ENCODE data around the gene DOK7. TPM values are rescaled to one million over a fixed set of nuclear protein-coding genes. Genes with fewer than 3 reads are reported as not detected.

The DOK7 gene
- total RNA-seq, 1 experiment from 2014 or later: not detected

GRCh38 chr4:3487861-3488260 lies 24.8 kb downstream of the DOK7 start:
- DNase-seq (ENCODE audit: low read depth): no peak

DNA sequence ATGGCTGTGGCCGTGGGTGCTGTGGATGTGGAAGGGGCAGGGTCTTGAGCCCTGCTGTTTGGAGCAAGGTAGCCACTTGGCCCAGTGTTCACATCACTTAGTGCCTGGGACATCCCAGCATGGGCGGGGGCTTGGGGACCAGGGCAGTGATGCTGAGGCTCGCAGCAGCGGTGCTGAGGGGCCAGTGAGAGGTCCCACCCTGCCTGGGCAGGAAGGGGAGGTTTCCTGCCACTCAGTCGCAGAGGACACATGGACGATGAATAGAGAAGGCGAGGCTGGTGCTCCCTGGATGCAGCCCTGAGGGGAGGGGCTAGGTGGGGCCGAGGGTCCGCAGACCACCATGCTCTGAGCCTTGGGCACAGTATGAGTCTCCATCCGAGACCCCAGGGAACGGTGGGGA lies 25.7 kb downstream of the DOK7 start:
- no peak for DNase-seq (ENCODE audit: low read depth)

- peak; percentile 13 for DNase-seq (ENCODE audit: low read depth)
These were observed 26.4 kb downstream of the DOK7 start for GRCh38 chr4:3489451-3489962.

- peak; percentile 14 for DNase-seq (ENCODE audit: low read depth)
These were observed 28.7 kb downstream of the DOK7 start for GRCh38 chr4:3491681-3492405.

GRCh38 chr4:3492741-3493719 lies 29.9 kb downstream of the DOK7 start:
- DNase-seq (ENCODE audit: low read depth): no peak

DNA sequence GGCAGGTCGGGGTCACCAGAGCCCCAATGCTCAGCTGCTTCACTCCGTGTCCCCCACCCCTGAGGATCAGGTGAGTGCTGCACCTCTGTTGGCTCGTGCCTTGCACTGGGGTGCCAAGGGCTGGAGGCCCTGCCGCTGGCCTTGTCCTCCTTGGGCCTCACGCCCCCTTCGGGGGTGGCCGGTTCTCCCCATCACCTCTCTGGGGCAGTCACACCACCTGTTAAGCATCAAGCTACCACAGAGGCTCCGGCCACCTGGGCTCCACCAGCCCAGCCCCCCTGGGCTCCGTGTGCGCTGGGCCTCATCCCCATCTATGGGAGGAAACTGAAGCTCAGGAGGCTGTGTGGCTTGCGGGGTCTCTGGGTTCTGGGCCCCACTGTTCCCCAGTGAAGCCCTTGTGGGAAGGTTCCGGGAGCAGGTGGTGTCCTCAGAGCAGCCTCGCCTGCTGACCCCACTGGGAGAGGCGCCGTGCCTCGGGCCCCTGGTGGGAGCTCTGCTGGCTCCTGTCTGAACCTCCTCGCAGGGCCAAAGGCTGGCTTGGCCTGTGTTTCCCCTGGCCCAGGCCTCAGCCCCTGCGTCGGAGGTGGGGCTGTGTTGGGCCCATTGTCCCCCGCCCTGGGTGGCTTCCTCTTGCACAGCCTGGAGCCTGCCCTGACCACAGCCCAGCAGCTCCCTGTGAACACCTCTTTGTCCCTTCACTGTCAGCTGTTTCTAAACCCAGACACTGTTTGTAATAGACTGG lies 30.8 kb downstream of the DOK7 start:
- no peak for DNase-seq (ENCODE audit: low read depth)

- DNase-seq (ENCODE audit: low read depth): no peak
These were observed 31.4 kb downstream of the DOK7 start for GRCh38 chr4:3494462-3494871.

GRCh38 chr4:3495204-3495975 lies 32.3 kb downstream of the DOK7 start:
- no peak for DNase-seq (ENCODE audit: low read depth)

DNA sequence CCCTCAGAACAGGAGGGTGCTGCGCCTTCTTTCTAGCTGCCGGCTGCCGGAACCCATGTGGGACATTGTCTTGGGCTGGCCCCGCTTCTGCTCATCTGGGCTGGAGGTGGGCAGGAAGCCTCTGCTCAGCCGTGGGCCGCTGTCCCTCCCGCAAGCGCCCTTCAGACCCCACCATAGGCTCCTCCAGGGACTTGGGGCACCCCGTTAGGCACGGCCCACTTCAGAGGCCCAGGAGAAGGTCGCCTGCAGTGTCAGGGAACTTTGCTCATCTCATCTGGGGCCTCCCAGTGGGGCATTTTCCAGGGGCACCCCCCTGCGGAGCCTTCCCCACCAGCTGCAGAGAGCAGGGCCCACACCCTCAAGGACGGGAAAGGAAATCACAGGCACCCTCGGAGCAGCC lies 32.9 kb downstream of the DOK7 start:
- DNase-seq (ENCODE audit: low read depth): no peak

GRCh38 chr4:3497095-3497494 lies 34.0 kb downstream of the DOK7 start:
- no peak for DNase-seq (ENCODE audit: low read depth)

DNA sequence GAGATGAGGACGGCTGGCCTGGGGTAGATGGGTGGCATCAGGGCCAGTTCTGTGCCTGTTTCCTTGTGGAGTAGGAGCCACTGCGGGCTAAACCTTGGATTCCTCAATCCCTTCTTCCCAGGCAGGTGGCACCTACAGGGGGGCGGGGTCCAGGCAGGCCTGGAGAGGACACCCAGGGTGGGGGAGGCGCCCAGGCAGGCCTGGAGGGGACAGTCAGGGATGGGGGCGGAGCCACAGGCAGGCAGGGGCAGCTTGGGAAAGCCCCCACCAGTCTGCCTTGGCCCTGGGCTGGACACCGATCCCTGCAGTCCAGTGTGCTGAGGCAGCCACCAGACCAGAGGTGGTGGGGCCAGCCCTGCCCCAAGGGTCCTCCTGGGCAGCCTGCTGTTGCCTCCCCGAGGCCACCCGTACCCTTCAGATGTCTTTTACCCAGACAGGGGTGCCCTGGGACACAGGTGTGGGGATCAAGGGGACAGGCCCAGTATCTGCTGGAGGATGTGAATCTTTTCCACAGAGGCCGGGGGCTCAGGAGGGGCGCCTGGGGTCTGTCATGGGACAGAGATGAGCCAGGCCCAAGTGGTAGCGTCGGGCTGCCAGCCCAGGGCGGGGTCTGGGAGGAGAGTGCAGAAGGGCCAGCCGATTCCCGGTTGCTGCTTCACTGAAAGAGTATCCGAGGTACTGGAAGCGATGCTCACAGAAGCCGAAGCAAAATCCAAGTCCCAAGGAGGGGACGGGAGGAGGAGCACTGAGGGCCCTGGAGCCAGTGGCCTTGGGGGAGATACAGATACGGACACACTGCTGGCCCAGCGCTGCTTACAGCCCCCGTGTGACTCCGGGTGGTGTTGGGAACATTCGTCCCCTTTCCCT lies 34.6 kb downstream of the DOK7 start:
- DNase-seq (ENCODE audit: low read depth): no peak

- DNase-seq (ENCODE audit: low read depth): no peak
These were observed 35.3 kb downstream of the DOK7 start for GRCh38 chr4:3498407-3498806.

GRCh38 chr4:3498901-3499510 lies 35.9 kb downstream of the DOK7 start:
- DNase-seq (ENCODE audit: low read depth): no peak

DNA sequence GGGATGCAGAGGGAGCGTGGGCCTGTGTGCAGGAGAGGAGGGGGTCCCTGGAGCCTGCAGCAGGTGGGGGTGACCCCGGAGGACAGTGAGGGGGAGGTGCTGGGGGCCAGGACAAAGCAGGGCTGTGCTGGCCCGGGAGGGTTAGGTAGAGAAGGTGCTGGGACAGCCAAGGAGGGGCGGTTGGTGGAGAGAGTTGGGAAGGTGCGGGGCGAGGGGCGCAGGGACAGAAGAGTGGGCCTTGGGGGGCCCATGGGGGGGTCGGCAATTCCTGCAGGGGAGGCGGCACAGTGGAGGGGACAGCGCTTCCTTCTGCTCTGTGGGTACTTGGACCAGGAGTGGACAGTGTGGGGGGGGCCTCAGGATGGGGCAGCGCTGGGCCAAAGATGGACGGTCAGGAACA lies 36.6 kb downstream of the DOK7 start:
- DNase-seq (ENCODE audit: low read depth): no peak

- DNase-seq (ENCODE audit: low read depth): no peak
These were observed 37.0 kb downstream of the DOK7 start for GRCh38 chr4:3500111-3500510.

DNA sequence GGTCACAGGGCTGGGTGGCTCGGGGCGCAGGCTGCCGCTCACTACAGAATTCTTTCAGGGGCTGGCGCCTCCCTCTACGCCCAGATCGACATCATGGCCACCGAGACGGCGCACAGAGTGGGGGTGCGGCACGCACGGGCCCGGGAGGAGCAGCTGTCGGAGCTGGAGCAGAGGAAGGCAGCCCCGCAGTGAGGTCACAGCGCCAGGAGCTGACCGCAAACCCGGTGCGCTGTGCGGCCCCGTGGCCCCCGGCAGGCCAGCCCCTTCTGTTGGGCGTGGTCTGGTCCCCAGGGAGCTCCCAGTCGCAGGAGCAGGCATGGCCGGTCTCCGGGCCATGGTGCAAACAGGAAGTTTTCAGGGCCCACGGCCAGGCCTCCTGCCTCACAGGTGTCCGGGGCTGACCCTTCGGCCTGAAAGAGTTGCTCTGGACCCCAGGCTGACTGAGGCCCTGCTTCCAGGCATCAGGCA lies 37.6 kb downstream of the DOK7 start:
- no peak for DNase-seq (ENCODE audit: low read depth)

- no peak for DNase-seq (ENCODE audit: low read depth)
These were observed 38.2 kb downstream of the DOK7 start for GRCh38 chr4:3501126-3501824.

DNA sequence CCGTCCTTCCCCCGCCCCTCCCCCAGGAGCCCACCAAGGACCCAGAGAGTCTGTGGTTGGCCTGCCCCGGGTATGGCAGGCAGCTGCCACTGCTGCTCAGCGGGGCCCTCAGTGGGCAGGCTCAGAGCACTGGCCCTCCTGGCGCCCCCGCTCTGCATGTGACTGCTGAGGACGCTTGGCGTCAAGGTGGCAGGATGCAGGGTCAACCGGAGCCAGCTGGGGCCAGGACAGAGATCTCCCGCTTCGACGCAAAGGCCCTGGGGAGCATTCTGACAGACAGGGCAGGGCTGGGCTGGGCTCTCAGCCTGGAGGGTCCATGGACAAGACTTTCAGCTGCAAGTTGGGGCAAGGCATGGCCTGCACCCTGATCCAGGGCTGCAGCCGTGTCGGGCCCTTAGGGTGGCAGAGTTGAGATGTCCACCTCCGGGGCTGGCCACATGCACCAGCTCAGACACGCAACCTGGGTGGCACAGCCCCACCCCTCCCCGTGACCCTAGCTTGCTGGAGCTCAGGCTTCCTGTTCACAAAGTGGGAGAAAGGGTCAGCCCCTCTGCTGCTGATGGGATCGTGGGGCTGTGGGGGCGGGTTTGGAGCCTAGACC lies 38.8 kb downstream of the DOK7 start:
- DNase-seq (ENCODE audit: low read depth): no peak
